Hematopoietic multipotent progenitor cell treated with erythropoietin and hydrocortisone succinate and interleukin-3 and kit ligand, for 8 days (in vitro differentiated cells): Measurements from ENCODE around the gene SLAIN1.
A peak's percentile ranks its signal among the peaks of the same experiment; 100 is the strongest.

ENCODE experiments used
- DNase-seq: peaks from one replicate; pipeline ENCODE4 v3.0.0-alpha.2; 2015

Gene SLAIN1

DNA sequence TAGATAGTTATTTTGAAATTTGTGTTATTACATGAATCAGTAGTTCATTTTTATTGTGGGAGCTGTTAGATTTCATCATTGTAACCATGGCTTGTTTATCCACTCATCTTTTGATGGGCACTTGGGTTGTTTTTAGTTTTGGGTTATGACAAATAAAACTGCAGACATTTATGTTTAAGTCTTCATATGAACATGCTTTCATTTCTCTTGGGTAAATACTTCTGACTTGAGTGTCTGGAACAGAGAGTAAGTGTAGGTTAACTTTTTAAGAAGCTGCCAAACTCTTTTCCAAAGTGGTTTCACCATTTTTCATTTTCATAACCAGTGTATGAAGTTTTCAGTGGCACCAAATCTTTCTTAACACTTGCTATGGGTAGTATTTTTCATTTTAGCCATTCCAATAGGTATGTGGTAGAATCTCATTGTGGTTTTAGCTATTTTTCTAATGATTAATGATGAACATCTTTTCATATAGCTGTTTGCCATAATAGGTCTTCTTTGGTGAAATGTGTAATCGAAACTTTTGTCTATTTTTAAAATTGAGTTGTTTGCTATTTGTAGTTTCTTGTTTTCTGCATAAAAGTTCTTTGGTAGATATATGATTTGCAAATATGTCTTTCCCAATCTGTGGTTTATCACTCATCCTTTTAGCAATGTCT is 17.9 kb downstream of the SLAIN1 start:
- no peak for DNase-seq

DNA sequence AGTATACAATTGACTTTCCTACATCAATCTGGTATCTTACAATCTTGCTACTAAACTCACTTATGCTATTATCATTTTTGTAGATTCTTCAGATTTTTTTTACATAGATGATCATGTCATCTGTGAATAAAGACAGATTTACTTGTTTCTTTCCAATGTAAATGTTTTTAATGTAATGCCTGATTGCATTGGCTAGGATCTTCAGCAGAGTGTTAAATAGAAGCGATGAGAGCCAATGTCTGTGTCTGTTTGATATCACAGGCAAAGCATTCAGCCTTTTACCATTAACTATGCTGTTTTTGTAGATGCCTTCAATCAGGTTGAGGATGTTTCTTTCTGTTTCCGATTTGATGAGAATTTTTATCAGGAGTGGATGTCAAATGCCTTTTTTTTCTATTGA is 19.2 kb downstream of the SLAIN1 start:
- DNase-seq: no peak

DNA sequence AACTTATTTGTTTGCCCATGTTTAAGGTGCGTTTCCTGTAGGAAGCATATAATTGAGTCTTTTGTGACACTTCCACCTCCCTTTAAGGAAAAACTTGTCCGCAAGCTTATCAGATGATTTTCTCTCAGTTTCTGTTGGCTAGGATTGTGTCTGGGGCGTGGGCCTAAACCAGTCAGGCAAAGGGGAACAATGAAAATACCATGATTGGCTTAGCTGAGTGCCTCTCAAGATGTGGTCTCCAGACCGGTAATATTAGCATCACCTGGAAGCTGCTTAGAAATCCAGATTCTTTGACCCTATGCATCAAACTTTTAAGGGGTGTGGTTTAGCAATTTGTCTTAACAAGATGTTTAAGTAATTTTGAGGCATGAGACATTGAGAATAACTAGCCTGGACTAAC is 20.0 kb downstream of the SLAIN1 start:
- DNase-seq: no peak

DNA sequence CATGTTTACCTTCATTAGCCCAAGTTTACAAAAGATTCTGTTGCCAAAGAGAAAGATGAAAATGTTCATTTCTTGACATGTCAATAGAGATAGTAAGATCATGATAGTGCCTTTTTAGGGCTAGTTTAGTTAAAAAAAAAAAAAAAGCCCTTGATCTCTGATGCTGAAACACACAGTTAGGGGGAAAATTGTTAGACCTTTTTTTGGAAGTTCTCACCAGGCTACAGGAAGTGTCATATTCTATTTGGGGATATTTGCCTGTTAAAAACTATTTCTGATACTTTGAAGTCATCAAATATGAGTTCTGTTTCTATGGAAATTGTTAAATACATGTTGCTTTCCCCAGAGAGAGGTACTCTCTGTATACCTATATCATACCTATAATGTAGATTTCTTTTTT is 21.6 kb downstream of the SLAIN1 start:
- no peak for DNase-seq

DNA sequence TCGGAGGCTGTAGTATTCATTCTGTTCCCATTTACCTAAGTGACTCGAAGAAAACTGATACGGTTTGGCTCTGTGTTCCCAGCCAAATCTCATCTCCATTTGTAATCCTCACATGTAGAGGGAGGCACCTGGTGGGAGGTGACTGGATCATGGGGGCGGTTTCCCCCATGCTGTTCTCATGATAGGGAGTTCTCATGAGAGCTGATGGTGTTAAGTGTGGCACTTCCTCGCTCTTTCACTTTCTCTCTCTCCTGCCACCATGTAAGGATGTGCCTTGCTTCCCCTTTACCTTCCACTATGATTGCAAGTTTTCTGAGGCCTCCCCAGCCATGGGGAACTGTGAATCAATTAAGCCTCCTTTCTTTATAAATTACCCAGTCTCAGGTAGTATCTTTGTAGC is 23.5 kb downstream of the SLAIN1 start:
- no peak for DNase-seq

DNA sequence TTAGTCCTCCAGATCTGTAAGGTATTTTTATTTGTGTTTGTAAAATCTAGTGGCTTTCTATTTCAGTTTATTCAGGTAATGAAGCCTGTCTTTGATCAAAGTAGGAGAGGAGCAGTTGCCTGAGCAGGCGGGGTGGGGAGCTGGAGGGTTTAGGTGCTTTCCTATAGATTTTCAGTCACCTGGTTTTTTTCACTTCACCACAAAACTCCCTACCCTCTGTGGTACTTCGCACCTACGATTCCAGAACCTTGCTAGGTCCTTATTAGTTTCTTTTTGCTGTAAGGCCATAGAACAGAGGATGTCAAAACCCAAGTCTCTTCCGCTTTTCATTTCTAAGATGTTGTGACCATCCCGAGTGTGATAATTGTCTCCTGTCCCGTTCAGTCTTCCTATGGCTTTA is 26.6 kb downstream of the SLAIN1 start:
- DNase-seq: no peak

DNA sequence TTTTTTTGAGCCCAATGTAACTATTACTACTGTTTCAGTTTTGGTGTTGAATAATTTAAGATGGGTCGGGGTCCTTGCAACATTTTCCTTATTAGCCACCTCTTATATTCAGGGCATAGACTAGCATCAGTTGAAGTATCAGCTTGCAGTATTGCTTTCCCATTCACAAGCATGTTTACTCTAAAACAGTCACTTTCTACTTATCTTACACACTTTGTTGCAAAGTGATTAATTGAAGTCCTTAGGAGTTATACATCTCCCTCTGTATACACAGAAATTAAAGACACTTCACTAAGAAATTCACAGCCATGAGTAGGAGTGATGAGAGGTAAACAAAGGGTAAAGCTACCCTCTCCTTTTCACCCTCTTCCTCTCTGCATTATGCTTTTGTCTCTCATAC is 27.6 kb downstream of the SLAIN1 start:
- DNase-seq: no peak

DNA sequence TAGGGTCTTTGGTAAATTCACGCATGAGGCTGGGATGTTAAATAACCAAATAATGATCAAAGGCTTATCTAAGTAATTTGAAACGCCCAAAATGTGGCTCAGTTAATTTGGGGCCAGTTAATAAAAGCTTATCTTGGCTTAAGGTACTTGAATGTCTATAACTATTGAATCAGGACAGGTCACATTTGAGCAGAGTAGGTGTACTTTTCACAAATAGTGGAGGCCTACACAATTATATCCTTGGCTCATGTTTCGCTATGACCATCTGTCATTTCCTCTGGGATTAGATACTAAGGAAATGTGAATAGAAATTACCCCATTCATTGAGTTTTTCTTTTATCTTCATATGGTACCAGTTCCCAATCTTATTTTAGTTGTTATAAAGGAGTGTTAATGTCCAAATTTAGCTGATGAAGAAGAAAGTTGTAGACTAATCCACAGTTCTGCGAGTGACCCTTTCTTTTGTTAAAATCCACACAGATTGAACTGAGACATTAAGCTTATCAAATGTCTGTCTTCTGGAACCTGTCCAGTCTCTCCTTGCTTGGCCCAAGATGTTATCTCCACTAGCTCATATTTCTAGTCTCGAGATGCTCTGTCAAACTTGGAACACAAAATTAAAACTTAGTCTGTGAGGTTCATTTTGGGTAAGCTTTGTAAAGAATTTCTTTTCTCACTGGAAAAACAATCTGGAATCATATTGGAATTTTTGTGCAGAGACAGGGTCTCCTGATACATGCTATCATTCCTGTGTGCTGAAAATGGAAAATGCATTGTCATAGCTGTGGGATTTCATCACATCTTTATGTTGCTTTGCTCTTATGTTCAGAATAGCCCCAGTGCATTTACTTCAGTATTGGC is 31.0 kb downstream of the SLAIN1 start:
- DNase-seq: no peak

DNA sequence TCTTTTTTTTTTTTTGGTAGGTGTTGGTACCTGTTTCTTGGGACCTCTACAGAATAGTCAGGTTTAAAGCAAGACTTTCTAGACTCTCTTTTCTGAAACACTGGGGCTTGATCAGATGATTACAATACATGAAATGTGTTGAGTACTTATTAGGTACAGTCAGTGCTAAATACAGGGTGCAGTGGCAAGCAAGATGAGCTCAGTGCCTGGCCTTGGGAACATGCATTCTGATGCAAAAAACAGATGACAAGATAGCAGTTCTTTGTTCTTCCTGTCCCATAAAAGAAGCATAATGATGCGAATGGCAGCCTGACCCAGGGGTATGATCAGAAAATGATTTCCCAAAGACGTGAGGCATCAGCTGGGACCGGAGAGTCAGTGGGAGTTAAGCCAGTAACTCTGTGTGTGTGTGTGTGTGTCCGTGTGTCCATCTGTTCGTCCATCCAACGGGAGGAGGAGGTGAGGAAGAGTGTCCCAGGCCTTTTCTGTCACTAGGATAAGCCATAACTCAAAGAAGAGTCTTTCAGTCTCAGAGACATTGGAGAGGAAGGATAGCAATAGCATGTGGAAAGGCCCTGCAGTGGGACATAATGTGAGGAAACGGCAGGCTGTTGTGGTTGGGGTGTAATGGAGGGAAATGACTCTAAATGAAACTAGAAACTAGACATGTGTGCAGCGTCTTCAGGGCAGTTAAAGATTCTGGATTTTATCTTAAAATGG is 32.2 kb downstream of the SLAIN1 start:
- no peak for DNase-seq

DNA sequence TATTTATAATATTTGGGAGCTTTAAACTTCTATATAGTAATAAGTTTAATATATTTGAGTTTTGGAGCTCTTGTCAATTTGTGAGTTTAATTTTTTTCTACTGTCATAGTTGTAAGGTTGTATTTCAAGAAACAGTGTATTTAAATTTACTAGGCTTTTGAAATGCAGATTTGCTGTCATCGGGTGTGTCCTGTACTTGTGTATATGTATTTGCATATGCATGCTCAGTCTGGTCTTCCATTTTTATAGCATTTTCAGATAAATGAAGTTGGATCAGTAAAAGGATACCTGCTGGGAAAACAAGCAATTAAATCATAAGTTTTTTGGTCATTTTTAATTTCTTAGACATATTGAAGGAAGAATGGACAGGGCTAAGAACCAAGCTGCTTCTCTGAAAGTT is 33.1 kb downstream of the SLAIN1 start:
- DNase-seq: no peak

DNA sequence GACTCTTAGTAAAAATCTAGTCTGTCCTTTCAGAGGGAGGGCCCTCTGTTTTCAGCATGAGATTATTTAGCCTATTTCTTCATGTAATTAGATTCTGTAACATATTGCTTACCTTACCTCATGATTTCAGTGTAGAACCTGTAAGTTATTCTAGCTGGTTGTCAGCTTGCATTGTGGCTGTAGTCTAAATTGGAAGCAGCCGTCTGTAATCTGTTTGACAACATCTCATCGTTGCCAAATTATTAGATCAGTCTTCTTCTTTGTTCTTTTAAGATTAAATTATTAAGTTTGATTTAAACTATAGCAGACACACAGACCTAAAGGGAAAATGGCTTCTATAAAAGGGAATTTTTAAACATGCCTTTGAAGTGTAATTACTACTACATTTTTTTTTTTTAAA is 34.8 kb downstream of the SLAIN1 start:
- DNase-seq: no peak

DNA sequence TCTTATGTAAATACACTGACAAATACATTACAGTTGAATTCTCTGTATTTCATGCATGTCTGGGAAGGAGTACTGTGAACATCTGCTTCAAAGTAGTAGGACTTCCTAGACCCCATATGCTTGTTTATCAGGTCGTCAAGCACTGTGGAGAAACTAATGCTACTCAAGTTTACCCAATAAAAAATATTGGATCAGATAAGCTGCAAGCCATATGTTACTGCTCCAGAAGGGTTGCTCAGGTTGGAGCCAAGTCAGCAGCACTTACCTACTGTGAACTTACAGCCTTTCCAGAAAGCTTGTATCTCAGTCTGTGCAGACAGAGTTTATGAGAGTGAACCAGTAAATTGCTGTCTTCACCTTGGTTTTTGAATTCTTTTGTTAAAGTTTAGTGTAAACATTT is 36.2 kb downstream of the SLAIN1 start:
- no peak for DNase-seq

DNA sequence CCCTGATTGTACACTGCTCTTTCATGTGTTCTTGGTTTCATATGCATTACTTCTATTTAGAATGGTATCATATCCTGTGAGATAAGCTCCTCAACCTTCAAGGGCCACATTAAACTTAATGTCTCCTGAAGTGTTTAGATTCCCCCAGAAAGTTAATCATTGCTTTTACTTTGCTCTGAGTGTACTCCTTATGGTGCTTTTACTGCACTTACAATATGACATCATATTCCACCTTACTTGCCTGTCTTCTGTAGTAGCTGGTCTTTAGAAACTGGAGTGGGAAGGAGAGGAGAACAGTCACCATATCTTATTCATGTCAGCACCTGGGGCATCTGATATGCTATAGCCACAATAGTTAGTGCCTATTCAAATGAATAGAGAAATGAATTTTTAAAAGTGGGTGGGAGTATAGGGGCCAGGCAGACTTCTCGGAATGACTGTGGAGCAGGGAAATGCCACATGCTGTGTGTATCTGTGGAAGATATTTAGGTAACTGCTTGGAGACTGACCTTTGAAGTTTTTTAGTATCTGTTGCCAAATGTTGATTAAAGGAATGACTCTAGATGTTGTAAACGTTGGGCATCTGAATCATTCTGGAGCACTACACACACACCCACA is 40.2 kb downstream of the SLAIN1 start:
- DNase-seq: no peak

DNA sequence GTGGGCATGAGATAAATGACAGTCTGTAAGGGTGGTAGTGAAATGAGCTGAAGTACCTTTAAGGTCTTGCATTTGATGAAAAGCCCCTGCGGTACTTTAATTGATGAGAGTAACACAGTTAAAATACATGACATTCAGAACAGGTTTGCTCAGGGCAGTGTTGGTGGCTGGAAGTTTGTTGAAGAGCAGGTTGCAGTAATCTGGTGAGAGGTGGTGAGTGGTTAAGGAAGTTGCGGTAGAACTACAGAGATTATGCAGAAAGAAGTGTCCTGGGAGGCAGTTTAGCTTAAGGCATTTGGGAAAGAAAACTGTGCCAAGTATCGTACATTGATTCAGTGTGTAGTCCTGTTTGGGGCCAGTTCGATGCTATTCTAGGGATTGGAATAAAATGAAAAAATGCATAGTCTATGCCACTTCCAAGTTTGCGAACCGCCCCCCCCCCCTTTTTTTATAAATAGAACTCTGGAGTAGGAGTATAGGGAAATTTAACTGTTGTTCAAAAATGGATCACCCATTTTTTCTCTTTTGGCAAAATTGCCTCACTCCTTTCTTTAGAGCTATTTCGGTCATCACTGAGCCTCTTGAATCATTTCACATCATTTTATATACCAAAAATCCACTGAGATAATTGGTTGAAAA is 42.7 kb downstream of the SLAIN1 start:
- DNase-seq: no peak

DNA sequence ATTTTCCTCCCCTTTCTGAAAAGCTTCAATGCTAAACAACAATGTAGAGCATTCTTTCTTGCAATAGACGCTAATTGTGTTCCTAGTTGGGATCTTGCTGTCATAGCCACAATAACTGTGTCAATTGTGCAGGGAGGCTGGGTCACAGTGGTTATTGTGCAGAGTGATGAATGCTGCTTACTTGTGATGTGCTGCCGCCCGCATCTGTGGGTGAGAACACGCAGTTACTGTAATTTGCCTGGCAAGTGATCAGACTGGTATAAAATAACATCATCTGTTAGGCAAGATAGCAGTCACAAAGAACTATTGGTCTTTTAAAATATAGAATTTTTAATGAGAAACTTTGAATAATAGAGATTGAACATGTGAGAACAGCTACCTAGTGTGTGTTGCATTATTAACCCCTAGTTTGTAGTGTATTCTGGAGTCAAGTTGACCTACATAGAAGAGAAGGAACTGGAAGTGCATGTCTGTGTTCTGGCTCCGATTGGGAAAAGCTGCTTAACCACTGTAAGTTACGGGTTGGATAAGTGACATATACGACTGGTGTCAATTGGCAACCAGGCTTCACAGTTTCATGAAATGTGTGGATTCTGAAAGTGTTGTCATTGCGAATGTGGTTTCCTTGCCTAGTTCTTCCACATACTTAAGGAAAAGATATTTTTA is 43.6 kb downstream of the SLAIN1 start:
- DNase-seq: no peak

DNA sequence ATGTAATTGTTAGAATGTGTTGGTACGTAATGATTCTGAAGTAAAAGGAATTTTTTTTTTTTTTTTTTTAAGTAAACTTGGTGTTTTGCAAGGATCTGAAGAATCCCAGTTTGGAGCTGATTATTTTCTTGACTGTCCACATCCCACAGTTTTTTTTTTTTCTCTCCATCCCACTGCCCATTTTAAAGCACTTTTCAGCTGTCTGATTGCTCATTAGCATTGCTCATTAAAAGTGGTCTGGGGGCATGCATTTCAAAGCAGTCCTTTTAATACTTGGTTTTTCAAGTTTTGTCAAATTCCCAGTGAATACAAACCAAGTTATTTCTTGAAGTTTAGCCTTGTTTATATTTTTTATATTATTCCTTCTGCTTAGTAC is 44.1 kb downstream of the SLAIN1 start:
- DNase-seq: no peak

DNA sequence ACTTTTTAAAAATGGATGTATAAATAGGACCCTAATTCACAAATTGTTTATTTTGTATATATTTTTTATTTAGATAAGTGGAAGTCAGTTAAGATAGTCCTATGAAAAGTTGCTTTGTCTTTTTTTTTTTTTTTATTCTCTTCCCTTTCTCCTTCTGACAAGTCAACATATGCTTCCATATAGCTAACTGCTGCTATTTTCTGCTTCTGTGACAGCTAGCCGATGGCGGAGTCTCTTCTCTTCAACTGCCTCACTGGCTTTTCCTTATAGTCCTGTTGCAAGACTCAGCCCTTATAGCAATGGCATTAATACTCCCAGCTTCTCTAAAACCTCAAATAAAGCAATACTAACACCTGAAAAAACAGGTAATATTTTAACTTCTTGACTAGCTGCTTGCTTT is 45.3 kb downstream of the SLAIN1 start:
- no peak for DNase-seq

DNA sequence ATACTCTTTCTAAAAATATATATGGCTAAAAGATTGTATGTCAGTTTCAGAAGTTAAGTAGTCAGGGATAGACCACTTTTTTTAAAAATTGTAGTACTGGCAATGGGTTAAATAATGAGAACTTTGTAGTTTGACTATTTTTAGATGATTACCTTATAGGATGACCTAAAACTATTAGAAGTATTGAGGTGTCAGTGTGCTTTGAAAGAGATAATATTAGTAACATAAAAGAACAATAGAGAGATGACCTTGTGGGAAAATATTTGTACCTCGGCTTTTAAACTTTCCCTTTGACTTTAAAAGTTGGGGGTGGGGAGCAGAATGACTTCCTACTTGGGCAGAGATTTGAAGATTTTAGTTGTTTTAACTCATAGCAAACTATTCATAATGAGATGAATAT is 48.3 kb downstream of the SLAIN1 start:
- DNase-seq: no peak

DNA sequence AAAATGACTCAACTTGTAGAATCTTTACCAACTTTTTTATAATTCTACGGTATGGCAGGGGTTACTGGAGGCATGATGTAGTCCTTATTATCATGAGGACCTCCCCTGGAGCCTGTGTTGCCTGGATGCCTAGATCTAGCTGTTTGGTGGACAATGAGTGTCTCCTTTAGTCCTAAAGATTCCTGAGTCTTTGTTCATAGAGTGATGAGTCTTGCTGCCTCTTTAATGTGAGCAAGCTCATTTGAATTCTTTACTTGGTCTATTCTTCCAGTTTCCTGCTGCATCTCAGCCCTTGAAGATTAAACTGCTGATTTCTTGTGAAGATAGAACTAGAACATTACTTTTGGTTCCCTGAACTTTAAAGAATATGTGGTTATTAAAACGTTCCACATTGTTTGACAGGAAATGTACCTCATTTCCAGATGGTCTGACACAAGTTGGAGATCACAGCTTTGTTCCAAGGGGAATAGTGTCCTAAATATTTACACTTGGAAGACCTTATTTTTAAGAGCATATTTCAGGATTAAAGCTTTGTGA is 51.9 kb downstream of the SLAIN1 start:
- DNase-seq: no peak

DNA sequence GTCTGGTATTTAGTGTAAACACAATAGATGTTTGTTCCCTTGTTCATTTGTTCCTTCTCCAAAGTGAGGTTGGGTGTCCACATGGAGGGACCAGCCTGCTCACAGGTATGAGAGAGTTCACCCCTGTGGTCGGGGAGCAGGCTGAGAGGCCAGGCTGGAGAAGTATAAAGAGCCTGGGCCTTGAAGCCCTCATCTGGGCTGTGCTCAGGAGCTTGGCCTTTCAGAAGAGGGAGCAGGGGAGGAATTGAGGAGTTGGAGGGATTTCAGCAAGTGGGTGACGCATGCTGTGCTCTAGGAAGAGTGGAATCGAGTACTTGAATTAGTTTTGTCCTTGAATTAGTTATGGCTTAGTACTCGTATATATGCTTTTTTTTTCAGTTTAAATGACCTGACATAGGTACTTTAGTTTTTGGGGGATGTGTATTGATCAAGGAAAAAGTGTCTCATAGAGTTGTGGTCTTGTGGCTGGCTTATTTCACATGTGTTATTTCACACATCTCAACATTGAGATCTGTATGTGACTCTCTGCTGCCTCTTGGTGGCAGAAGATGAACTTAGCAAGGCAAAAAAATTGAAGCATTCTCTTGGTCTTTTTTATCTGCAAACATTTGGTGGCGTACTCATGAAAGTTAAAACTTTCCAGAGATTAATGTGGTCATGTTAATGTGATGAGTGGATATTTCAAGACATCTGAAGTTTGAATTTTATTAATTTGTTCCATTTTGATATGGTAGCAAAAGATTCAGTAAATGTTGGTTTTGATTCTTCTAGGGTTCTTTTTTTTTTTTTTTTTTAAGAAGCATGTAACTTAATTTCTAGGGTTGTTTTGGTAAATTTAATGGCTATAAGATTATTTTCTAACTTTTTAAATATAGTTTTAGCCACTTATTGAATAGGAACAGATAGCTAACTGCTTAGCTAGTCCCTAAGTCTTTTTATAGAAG is 54.3 kb downstream of the SLAIN1 start:
- DNase-seq: peak; percentile 77

DNA sequence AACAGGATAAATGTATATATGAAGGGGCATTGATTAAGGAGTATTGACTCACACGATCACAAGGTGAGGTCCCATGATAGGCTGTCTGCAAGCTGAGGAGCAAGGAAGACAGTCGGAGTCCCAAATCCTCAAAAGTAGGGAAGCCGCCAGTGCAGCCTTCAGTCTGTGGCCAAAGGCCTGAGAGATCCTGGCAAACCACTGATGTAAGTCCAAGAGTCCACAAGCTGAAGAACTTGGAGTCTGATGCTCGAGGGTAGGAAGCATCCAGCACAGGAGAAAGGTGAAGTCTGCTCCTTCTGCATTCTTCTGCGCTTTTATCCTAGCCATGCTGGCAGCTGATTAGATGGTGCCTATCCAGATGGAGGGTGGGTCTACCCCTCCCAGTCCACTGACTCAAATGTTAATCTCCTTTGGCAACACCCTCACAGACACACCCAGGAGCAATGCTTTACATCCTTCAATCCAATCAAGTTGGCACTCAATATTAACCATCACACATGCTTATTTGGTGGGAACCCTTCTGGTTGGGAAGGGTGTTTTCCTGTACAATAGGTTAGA is 55.1 kb downstream of the SLAIN1 start:
- DNase-seq: peak; percentile 38
